Loucy (cell line): ENCODE data around the gene GRPEL1.

ENCODE experiments used
- H2AFZ ChIP-seq: fragments of 200-600 bp; sonication (generic); 2 replicates; pipeline ENCODE4 v1.6.0; 2016; ENCODE audit warnings: antibody characterized with exemption, mild to moderate bottlenecking, low read length, moderate library complexity
- H3F3A ChIP-seq: fragments of 200-600 bp; 2 replicates; pipeline ENCODE4 v1.6.0; 2016; ENCODE audit warnings: antibody characterized with exemption, low read depth, mild to moderate bottlenecking
- H3K27me3 ChIP-seq: fragments of 200-600 bp; sonication (generic); 2 replicates; pipeline ENCODE4 v1.6.1; 2014; ENCODE audit warnings: low read length, mild to moderate bottlenecking; ENCODE audit not compliant: insufficient read depth, poor library complexity, severe bottlenecking
- H3K36me3 ChIP-seq: fragments of 200-600 bp; sonication (generic); 2 replicates; pipeline ENCODE4 v1.6.1; 2016; ENCODE audit warnings: low read length; ENCODE audit not compliant: insufficient read depth
- H3K4me1 ChIP-seq: fragments of 200-600 bp; sonication (generic); 2 replicates; pipeline ENCODE4 v1.5.1; 2014; ENCODE audit warnings: low read length, mild to moderate bottlenecking; ENCODE audit not compliant: insufficient read depth, poor library complexity, severe bottlenecking
- H3K4me2 ChIP-seq: fragments of 200-600 bp; sonication (generic); 2 replicates; pipeline ENCODE4 v1.6.0; 2014; ENCODE audit warnings: antibody characterized with exemption, low read length, low read depth, mild to moderate bottlenecking; ENCODE audit not compliant: poor library complexity, severe bottlenecking
- H3K4me3 ChIP-seq: fragments of 200-600 bp; sonication (generic); 2 replicates; pipeline ENCODE4 v1.5.1; 2014; ENCODE audit warnings: low read length, mild to moderate bottlenecking, mixed read lengths; ENCODE audit not compliant: poor library complexity, severe bottlenecking
- H3K79me2 ChIP-seq: fragments of 200-600 bp; sonication (generic); 2 replicates; pipeline ENCODE4 v1.6.1; 2014; ENCODE audit warnings: low read length; ENCODE audit not compliant: insufficient read depth
- H3K9ac ChIP-seq: fragments of 200-600 bp; sonication (generic); 2 replicates; pipeline ENCODE4 v1.6.0; 2014; ENCODE audit warnings: mild to moderate bottlenecking, low read depth, low read length, moderate library complexity; ENCODE audit not compliant: poor library complexity, severe bottlenecking
- H3K9me2 ChIP-seq: fragments of 200-600 bp; sonication (generic); replicated peaks from 2 replicates; pipeline ENCODE4 v1.6.1; 2016; ENCODE audit warnings: low read depth, low read length, mixed read lengths
- H3K9me3 ChIP-seq: fragments of 200-600 bp; sonication (generic); 2 replicates; pipeline ENCODE4 v1.6.1; 2014; ENCODE audit warnings: mild to moderate bottlenecking, antibody characterized with exemption, low read length, low read depth; ENCODE audit not compliant: insufficient read depth
- H4K20me1 ChIP-seq: fragments of 200-600 bp; sonication (generic); 2 replicates; pipeline ENCODE4 v1.6.0; 2014; ENCODE audit warnings: antibody characterized with exemption, low read length, mild to moderate bottlenecking; ENCODE audit not compliant: insufficient read depth, poor library complexity, severe bottlenecking
- CTCF ChIP-seq: fragments of 200-600 bp; sonication (generic); conservative IDR thresholded peaks from 2 replicates; pipeline ENCODE4 v1.5.1; 2014; ENCODE audit warnings: mild to moderate bottlenecking, antibody characterized with exemption, low read length
- EZH2phosphoT487 ChIP-seq: fragments of 200-600 bp; IDR thresholded peaks from 2 replicates; pipeline ENCODE4 v1.6.1; 2018; ENCODE audit warnings: antibody characterized with exemption, mild to moderate bottlenecking, moderate library complexity, borderline replicate concordance

Gene GRPEL1

GRCh38 chr4:7023486-7023885 lies 44.4 kb downstream of the GRPEL1 start:
- Histone ChIP-seq H3K9me2 (no peaks in the 10 kb centered on the region), H3K27me3 (no peaks in the 10 kb centered on the region), H2AFZ (no peak overlapping the region), H3K4me1 (no peaks in the 10 kb centered on the region), H3K4me3 (no peak overlapping the region), H3K79me2 (no peaks in the 10 kb centered on the region), H3K36me3 (peaks cover 39% of the 10 kb centered on the region; the same call in 1 of the 2 replicates), H3K9ac (no peak overlapping the region), H3K9me3 (no peaks in the 10 kb centered on the region), H3K4me2 (no peak overlapping the region), H4K20me1 (no peaks in the 10 kb centered on the region), H3F3A (no peaks in the 10 kb centered on the region)
- TF ChIP-seq CTCF (no peak), EZH2phosphoT487 (no peak)

DNA sequence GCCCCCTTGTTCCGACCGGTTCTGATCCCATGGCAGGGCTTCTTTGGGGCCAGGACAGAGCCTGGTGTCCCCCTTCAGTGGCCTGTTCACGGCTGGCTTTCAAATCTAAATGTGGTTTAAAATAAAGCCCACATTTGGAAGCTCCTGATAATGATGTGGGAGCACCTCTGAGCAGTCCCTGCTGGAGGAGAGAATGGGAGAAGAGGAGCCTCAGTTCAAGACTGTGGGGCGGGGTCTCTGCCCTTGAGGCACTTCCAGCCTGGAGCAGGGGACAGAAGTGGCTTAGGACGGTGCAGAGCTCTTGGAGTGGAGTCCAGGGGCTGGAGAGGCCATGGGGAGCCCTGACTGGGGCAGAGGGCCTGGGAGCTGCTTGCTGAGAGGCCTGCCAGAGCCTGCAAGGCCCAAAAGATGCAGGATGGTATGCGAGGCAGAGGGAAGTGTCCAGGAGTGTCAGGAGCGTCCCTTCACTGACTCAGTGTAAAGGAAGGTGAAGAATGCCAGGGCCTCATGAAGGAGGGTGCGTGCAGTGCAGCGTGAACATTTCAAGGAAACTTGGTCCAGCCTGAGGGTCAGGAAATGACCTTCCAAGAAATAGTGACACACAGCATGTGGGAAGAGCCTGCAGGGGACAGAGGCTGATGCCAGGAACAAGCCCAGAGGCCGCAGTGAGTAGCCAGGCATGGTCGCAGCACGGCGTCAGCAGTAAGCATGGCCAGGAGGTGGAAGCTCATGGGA lies 45.8 kb downstream of the GRPEL1 start:
- Histone ChIP-seq H3K4me1 (no peaks in the 10 kb centered on the region), H3K4me2 (no peak overlapping the region), H3K9me2 (no peaks in the 10 kb centered on the region), H3K36me3 (peaks cover 28% of the 10 kb centered on the region; the same call in 1 of the 2 replicates), H4K20me1 (no peaks in the 10 kb centered on the region), H3K79me2 (no peaks in the 10 kb centered on the region), H2AFZ (no peak overlapping the region), H3K4me3 (no peak overlapping the region), H3K9ac (no peak overlapping the region), H3K27me3 (no peaks in the 10 kb centered on the region), H3F3A (no peaks in the 10 kb centered on the region), H3K9me3 (no peaks in the 10 kb centered on the region)
- TF ChIP-seq CTCF (no peak), EZH2phosphoT487 (no peak)

DNA sequence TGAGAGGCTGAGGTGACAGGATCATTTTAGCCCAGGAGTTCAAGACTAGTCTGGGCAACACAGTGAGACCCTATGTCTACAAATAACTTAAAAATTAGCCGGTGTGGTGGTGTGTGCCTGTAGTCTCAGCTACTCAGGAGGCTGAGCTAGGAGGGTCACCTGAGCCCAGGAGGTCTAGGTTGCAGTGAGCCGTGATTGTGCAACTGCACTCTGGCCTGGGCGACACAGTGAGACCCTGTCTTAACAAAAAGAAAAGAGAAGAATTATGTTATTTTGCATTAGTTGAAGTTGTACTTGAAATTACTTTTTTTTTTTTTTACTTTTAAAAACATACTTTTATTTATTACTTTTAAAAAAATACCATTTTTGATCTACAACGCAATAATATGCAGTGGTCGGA lies 46.5 kb downstream of the GRPEL1 start:
- H2AFZ ChIP-seq: no peak overlapping the region
- no peak overlapping the region for H3K4me2 ChIP-seq
- no peak for TF ChIP-seq EZH2phosphoT487
- TF ChIP-seq CTCF: no peak
- no peaks in the 10 kb centered on the region for H4K20me1 ChIP-seq
- H3K36me3 ChIP-seq: peaks cover 32% of the 10 kb centered on the region; the same call in 1 of the 2 replicates
- no peaks in the 10 kb centered on the region for H3F3A ChIP-seq
- H3K9me2 ChIP-seq: no peaks in the 10 kb centered on the region
- no peaks in the 10 kb centered on the region for H3K4me1 ChIP-seq
- no peaks in the 10 kb centered on the region for H3K79me2 ChIP-seq
- no peaks in the 10 kb centered on the region for H3K27me3 ChIP-seq
- no peak overlapping the region for H3K9ac ChIP-seq
- no peaks in the 10 kb centered on the region for H3K9me3 ChIP-seq
- H3K4me3 ChIP-seq: no peak overlapping the region
